ENCODE measurements around the gene STAG3. TPM values are rescaled to one million over a fixed set of nuclear protein-coding genes. Genes with fewer than 3 reads are reported as not detected.

Gene STAG3
- total and polyA plus RNA-seq, 2 donors (not counting 3 experiments of a cell fraction or from before 2014, with no cell fraction given) = 0.29 to 1.4 TPM

DNA sequence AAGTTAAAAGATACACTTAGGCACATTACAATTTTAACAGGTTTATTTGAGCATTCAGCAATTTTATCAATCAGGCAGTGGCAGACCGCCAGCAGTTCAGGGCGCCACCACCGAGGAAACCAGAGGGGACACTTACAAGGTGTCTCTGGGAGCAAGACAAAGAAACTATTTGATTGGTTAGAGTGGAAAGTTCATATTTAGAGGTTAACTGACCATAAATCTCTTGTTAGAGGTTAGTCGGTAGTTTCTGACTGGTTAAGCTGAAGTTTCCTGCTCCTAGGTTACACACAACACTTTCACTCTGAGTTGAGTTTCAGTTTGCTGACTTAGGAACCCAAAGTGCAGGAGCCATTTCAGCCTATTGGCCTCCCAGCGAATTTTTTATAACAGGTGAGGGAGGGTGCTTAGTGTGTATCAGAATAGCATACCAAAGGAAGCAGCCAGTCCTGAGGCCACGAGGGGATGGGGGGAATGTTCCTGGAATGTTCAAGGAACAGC lies 31.2 kb downstream of the STAG3 start:
- H4K20me1 ChIP-seq (replicated peaks; ENCODE audit: control insufficient read depth, extremely low read depth, insufficient read depth, low read length) = no peaks in the 10 kb centered on the region
- POLR2A ChIA-PET = no interaction called here
- H3K9ac ChIP-seq (replicated peaks; ENCODE audit: extremely low read depth, insufficient read depth, low read length) = no peak overlapping the region
- H3K9me1 ChIP-seq (replicated peaks; ENCODE audit: control insufficient read depth, extremely low read depth, insufficient read depth, low read length) = no peaks in the 10 kb centered on the region
- intact Hi-C loops (cut with micrococcal nuclease) (no loop called here), dilution Hi-C loops (cut with MboI; ENCODE audit: extremely low pct_ligation_motif_present, low sequenced_read_pairs) (no loop called here)
- no peaks in the 10 kb centered on the region for H3K4me1 ChIP-seq (ENCODE audit: control insufficient read depth, extremely low read depth, insufficient read depth, low read length)
- DNase-seq (ENCODE audit: low read depth, low spot score) (no peak), FAIRE-seq (no peak)
- CTCF ChIA-PET = interaction anchor here (1.4 to 2.9 kb wide), 4 partner anchors 19 to 78 kb away, joined by 4 to 14 read pairs (median 10); no protein-coding TSS in a partner anchor
- no peak overlapping the region for H3K4me3 ChIP-seq (replicated peaks in 1 of 3; ENCODE audit: insufficient read depth in 1 of 3, low read depth in 1 of 3, low read length in 3 of 3)
- H3K27me3 ChIP-seq (ENCODE audit: control insufficient read depth in 2 of 2, insufficient read depth in 2 of 2, low read length in 2 of 2) = peaks cover 14 to 25% of the 10 kb centered on the region in 2 experiments
- BruUV-seq (replicated peaks) = no TSS peak
- no peak overlapping the region for H3K27ac ChIP-seq (ENCODE audit: insufficient read depth, low read depth, low read length)
- H3K4me2 ChIP-seq (ENCODE audit: insufficient read depth, low read length) = no peak overlapping the region
- no peaks in the 10 kb centered on the region for H3K36me3 ChIP-seq (ENCODE audit: control insufficient read depth in 2 of 2, extremely low read depth in 1 of 2, insufficient read depth in 2 of 2, low read length in 2 of 2)
- TF ChIP-seq FOS (IDR thresholded peaks at IDR 0.05; ENCODE audit: borderline replicate concordance, insufficient read depth, low read length) (no peak), JUN (IDR thresholded peaks at IDR 0.05; ENCODE audit: borderline replicate concordance, insufficient read depth, insufficient read length, low read depth) (no peak), POLR2A (IDR thresholded peaks at IDR 0.05; ENCODE audit: low read depth, low read length) (no peak), CTCF (IDR thresholded peaks at IDR 0.05; ENCODE audit: extremely low read depth in 1 of 2, insufficient read depth in 1 of 2, low read depth in 1 of 2, low read length in 2 of 2) (no peak), GATA2 (IDR thresholded peaks at IDR 0.05; ENCODE audit: insufficient read depth, insufficient read length, low read depth, low read length) (no peak), EZH2 (IDR thresholded peaks at IDR 0.05; ENCODE audit: borderline replicate concordance, low read depth, low read length, severe bottlenecking) (no peak), MYC (IDR thresholded peaks at IDR 0.05; ENCODE audit: low read depth, low read length) (no peak), POLR2AphosphoS5 (IDR thresholded peaks at IDR 0.05; ENCODE audit: insufficient read depth, low read depth, low read length) (no peak)
- TF ChIP-seq, protein P1, sequence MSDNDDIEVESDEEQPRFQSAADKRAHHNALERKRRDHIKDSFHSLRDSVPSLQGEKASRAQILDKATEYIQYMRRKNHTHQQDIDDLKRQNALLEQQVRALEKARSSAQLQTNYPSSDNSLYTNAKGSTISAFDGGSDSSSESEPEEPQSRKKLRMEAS (IDR thresholded peaks at IDR 0.05; ENCODE audit: insufficient read depth, insufficient read length) = no peak
- no peaks in the 10 kb centered on the region for H3K79me2 ChIP-seq (ENCODE audit: control insufficient read depth, insufficient read depth, low read length)
- H3K9me3 ChIP-seq (replicated peaks; ENCODE audit: control insufficient read depth, insufficient read depth, low read length) = no peaks in the 10 kb centered on the region
- H2AFZ ChIP-seq (ENCODE audit: low read depth, low read length) = no peak overlapping the region

All from endothelial cell of umbilical vein (primary cell).